Astrocyte of the spinal cord (primary cell): ENCODE data around the gene TBC1D22A.
A peak's percentile ranks its signal among the peaks of the same experiment; 100 is the strongest.

Experiments
- DNase-seq: peaks from one replicate; pipeline ENCODE4 v3.0.0; 2011; ENCODE audit warnings: low read depth, low spot score
- H3K4me3 ChIP-seq: 2 replicates; pipeline ENCODE4 v1.5.1; 2011; ENCODE audit warnings: low read depth, mild to moderate bottlenecking, low read length, moderate library complexity
- CTCF ChIP-seq: IDR thresholded peaks from 2 replicates; pipeline ENCODE4 v1.5.1; 2012; ENCODE audit warnings: low read depth, mild to moderate bottlenecking, low read length, inconsistent platforms
- in situ Hi-C: cut with HindIII; loops from 2 replicates; pipeline ENCODE4 v1.10.0; 2017; ENCODE audit warnings: low sequenced_read_pairs

TBC1D22A gene

GRCh38 chr22:46829941-46830715, 67.7 kb downstream of the TBC1D22A start:
- DNase-seq = peak; percentile 87

GRCh38 chr22:46830841-46831240, 68.4 kb downstream of the TBC1D22A start:
- no peak for DNase-seq
- TF ChIP-seq CTCF = no peak
- in situ Hi-C loops = no loop called here
- H3K4me3 ChIP-seq = no peak overlapping the region

More at GRCh38 chr22:46829941-46830715, 67.7 kb downstream of the TBC1D22A start:
- H3K4me3 ChIP-seq = no peak overlapping the region
- in situ Hi-C loops = no loop called here
- TF ChIP-seq CTCF = no peak

DNA sequence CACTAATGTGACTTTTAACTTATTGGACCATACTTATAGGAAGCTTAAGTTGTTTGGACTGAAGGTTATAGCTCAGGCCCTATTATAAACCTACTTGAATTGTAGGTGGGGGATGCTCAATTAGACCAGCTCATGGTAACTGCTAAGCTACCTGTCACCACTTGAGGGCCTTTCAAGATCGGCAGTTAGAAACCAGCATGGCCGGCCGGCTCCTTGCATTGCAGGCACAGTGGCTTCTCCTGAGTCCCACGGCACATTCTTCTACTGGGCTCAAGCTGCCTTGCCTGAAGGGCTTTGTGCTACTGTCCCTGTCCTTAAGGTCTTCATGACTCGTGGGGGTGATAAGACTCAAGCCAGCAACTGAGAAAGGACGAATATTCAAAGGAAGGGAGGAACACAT, 70.8 kb downstream of the TBC1D22A start:
- in situ Hi-C loops = no loop called here
- H3K4me3 ChIP-seq = no peak overlapping the region
- TF ChIP-seq CTCF = peak; percentile 46
- peak; percentile 47 for DNase-seq

GRCh38 chr22:46834021-46834737, 71.7 kb downstream of the TBC1D22A start:
- DNase-seq = no peak
- in situ Hi-C loops = no loop called here
- no peak overlapping the region for H3K4me3 ChIP-seq
- no peak for TF ChIP-seq CTCF

DNA sequence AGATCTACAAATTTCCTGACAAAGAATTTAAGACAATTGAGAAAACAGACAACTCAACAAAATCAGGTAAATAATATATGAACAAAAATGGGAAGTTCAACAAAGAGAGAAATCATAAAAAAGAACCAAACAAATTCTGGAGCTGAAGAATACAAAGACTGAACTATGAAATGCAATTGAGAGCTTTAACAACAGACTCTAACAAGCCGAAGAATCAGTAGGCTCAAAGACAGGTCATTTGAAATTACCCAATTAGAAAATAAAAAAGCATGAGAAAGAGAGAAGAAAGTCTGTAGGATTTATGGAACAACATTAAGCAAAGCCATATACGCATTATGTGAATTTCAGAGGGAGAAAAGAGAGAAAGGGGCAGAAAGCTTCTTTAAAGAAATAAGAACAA, 72.8 kb downstream of the TBC1D22A start:
- in situ Hi-C loops = no loop called here
- DNase-seq = no peak
- H3K4me3 ChIP-seq = no peak overlapping the region
- no peak for TF ChIP-seq CTCF

DNA sequence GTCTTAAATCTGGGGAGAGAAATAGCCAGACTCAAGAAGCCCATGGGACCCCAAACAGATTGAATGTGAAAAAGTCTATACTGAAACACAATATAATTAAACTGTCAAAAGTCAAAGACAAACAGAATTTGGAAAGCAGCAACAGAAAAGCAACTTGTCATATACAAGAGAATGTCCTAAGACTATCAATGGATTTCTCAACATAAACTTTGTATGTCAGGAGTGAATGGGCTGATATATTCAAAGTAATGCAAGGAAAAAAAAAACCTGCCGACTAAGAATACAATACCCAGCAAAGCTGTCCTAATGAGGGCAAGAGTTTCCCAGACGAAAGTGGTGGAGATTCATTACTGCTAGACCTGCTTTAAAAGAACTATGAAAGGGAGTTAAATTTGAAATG, 73.2 kb downstream of the TBC1D22A start:
- no peak for TF ChIP-seq CTCF
- in situ Hi-C loops = no loop called here
- no peak overlapping the region for H3K4me3 ChIP-seq
- no peak for DNase-seq
